Stimulated activated CD8-positive, alpha-beta memory T cell treated with anti-CD3 and anti-CD28 coated beads, Interleukin-15, amount 100 ng/mL, for 1 hour (primary cell): ENCODE results near the gene TIMM17B.
"Not testable (repeated sequence)": the region's sequence is repeated elsewhere in the genome, so short reads cannot be mapped to it uniquely, and the experiment has no call there.

ENCODE experiments used
- DNase-seq: peaks from one replicate; pipeline ENCODE4 v3.0.0-alpha.2; 2020; ENCODE audit warnings: low read depth

Gene TIMM17B

DNA sequence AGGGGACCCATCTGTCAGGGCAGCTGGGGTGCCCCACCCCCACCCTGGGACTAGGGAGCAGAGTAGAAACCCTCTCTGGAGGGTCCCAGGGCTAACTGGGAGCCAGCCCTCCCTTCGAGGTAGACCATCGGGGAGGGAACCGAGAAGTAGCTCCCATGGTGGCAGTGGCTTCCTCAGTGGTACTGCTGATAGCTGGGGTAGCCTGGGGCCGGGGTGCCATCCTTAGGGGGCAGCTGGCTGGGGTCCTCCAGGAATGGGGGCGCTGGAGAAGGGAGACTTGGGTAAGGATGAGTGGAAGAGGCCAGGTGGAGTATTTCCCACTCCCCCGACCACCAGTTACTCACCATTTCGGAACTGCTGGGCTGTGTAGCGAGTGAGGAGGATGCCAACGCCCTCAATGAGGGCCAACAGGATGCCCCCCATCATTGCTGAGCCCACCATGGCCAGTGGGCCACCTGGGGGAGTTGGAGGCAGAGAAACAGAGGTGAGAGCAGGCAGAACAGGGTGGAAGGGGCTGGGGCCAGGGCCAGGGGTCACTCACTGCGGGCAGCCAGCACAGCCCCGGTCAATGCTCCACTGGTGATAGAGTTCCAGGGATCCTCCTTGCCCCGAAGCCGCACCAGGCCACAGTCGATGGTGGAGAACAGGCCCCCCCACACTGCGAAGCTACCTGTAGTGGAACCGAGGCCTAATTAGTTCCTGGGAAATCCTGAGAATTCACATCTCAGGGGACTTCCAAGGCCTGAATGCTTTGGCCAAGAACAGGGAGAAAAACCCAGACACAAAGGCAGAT is 3.8 kb downstream of the TIMM17B start:
- no peak for DNase-seq

DNA sequence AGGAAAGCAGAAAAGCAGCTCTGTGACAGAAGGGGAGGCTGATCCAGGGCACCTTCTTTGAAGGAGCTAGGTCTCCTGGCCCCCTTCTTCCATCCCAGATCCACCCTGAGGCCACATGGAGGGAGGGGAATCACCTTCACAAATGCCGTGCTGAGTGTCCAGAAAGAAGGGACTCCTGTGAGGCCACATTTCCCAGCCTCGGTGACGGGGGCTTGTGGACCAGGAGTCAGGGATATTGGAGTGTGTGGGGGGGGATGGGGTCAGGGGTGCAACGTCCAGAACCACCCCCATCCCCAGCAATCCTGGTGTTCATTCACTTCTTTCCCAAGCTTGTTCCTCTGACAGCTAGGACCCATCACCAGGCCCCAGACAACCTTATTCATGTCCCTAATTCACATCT is 4.7 kb downstream of the TIMM17B start:
- DNase-seq: no peak

DNA sequence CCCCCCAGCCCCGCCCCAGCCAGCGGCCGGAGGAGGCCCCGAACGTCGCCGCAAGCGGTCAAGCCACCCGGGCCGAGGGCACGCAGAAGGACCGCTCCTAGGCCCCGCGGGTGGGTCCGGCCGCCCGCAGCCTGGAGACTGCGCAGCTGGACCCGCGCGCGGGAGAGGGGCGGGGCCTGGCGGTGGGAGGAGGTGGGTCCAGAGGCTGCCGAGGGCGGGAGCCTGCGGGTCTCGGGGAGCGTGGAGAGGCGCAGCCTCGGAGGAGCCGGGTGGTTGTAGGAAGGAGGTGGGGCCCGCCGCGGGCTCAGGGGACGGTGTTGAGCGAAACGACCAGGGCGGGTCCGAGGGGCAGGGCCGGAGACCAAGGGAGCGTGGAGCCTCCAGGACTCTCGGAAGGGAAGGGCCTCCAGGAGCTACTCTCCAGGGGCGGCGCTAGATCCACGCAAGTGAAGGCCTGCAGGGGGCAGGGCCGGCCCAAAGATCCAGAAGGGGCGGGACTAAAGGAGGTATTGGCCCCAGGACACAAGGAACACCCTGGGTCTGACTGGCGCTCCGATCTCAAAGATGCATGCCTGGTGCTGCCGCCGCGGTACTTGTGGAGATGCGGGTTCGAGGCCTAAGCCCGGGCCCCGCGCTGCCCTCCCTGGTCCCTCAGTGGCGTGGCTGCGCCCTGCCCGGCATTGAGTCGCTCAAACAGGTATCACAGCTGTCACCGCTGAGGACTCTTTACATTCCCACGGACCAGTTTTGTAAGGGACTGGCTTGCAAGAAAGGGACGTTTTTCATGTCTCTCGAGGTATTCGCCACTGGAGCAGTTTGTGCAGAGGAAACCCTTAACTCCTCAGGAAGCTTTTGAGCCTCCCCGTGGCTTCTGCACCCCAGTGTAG is 5.9 kb downstream of the TIMM17B start:
- DNase-seq: peak; percentile 40

DNA sequence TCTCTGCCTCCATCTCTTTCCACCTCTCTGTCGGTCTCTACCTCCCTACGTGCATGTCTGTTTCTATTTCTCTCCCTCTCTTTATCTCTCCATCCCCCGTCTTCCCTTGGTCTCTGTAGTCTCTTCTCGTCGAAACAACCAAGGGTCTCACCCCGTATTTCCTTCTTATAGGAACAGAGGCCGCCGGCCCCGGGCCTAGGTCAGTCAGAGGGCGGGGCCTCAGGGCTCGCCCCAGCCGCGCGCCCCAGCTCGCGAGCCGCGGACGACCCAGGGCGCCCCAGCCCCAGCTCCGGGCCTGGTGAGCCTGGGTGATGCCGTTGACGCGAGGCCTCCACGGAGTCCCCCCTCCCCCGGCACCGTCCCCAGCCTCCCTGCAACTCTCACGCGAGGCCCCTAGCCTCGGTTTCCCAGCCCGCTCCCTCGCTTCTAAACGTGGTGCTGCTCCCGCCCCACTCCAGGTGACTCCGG is 6.6 kb downstream of the TIMM17B start:
- DNase-seq: no peak

DNA sequence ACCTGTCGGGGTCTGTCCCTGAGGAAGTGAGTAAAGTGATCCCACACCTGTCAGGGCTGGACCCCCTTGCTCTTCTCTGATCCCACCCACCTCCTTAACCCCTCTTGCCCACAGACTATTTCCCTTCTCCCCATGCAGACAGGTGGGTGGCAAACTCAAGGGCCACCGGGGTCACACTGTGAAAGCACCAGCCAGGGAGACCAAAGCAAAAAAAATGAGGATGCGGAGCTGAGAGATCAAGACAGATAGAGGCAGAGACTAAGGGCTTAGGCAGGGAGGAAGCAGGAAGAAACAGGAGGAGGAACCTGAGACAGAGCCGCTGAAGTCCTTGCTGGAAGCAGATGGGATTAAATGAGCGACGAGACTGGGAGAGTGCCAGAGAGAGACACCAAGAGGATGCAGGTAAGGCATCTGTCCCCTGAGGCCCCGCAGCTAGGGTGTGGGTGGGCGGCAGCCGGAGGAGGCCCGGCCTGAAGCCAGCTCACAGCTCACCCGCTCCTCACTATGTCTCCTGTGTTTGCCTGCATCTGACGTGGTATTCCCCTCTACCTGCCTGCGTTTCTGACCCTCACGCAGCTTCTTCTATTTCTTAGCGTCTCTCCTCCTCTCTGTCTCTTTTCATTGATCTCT is 7.2 kb downstream of the TIMM17B start:
- no peak for DNase-seq

DNA sequence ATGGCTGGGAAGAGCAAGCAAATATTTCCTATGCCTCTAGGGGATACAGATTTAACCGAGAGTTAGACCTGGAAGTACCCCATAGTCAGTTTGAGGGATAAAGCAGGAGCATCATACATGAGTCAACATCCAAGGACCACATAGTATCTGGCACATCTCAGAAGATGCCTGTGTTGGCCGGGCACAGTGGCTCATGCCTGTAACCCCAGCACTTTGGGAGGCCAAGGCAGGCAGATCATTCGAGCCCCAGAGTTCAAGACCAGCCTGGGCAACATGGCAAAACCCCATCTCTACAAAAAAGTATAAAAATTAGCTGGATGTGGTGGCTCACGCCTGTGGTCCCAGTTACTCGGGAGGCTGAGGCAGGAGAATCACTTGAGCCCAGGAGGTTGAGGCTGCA is 11.0 kb downstream of the TIMM17B start:
- DNase-seq: not testable (repeated sequence)

DNA sequence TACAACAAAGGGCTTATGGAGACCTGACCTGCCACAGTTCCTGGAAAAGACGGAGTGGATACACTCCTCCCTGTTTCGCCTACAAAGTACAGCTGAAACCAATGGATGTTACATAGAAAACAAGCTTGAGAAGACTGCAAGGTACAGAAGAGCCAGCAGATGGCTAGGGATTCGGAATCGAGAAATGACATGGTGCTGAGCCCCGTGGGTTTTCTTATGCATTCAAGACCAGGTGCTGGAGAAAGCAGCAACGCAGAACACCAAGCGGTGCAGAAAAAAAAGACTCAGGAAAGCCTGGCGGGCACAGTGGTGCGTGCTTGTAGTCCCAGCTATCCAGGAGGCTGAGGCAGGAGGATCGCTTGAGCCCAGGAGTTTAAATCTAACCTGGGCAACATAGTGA is 13.8 kb downstream of the TIMM17B start:
- DNase-seq: no peak

DNA sequence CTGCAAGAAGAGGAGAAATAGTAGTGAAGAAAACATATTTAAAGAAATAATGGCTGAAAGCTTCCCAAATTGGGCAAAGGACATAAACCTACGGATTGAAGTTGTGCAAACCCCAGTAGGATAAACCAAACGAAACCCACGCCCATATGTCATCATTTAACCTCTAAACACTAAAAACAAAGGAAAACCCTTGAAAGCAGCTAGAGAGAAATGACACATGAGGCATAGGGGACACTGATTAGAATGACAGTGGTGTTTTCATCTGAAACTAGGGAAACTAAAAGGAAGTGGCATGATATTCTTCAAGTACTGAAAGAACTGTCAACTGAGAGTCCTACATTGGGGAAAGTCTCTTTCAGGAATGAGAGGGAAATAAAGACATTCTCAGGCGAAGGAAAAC is 20.6 kb downstream of the TIMM17B start:
- not testable (repeated sequence) for DNase-seq

DNA sequence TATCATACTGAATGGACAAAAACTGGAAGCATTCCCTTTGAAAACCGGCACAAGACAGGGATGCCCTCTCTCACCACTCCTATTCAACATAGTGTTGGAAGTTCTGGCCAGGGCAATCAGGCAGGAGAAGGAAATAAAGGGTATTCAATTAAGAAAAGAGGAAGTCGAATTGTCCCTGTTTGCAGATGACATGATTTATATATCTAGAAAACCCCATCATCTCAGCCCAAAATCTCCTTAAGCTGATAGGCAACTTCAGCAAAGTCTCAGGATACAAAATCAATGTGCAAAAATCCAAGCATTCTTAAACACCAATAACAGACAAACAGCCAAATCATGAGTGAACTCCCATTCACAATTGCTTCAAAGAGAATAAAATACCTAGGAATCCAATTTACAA is 25.6 kb downstream of the TIMM17B start:
- DNase-seq: not testable (repeated sequence)

DNA sequence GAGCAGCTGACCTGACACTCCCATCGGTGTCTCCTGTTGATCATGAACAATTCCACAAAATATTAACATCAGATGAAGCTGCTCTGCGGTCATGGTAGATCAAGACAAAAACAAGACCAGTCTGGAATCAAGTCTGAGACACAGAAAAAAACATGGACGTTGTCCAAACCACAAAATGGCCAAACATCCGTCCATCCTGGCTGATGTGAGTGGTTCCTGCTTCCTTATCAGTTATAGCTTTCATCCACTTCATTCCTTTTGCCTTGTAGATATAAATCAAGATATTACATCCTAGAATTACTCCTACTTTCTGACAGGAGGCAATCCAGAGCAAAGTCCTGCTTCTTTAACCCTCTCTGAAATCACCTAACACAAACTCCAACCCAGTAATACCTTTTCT is 33.4 kb downstream of the TIMM17B start:
- DNase-seq: no peak

DNA sequence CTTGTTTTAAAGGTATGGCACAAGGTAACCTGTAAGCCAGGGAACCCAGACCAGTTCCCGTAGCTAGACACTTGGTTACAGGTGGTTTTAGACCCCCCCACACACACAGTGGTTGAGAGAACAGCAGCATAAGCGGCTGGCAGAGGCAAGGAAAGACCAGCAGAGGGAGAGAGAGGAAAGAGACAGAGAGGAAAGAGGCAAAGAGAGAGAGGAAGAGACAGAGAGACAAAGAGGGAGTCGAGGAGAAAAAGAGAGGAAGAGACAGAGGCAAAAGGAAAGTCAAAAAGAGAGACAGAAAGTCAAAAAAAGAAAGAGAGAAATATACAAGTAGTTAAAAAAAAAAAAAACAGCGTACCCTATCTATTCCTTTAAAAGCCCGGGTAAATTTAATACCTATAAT is 42.7 kb downstream of the TIMM17B start:
- no peak for DNase-seq

DNA sequence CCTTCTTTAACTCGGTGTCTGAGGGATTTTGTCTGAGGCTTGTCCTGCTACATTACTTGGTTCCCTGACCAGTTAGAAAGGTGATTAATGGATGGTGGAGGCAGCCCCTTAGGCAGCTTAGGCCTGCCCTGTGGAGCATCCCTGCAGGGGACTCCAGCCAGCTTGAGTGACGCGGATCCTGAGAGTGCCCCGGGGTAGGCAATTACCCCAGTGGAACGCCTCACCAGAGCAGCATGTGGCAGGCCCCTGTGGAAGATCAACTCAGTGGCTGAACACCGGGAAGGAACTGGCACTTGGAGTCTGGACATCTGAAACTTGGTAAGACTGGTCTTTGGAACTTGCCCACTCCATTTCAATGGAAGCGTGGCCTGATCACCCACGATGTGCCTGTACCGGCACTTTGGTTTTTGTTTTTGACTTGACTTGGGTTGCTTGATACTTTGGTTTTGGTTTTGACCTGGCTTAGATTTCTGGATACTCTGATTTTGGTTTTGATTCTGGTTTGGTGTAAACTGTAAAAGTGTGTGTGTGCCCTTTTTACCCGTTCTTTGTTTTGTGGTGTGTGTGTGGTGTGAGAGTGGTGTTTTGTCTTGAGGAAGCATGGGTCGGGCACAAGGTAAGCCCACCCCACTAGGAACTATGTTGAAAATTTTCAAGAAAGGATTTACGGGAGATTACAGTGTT is 43.3 kb downstream of the TIMM17B start:
- DNase-seq: not testable (repeated sequence)

DNA sequence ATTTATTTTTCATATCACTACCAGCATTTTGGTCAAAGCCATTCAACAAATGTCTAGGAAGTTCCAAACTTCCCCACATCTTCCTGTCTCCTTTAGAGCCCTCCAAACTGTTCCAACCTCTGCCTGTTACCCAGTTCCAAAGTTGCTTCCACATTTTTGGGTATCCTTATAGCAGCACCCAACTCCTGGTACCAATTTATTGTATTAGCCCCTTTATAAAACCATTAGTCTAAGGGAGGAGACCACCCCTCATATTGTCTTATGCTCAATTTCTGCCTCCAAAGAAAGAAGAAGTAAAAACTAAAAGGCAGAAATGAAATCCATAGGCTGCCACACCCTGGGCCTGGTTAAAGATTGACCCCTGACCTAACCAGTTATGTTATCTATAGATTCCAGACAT is 44.1 kb downstream of the TIMM17B start:
- DNase-seq: not testable (repeated sequence)

DNA sequence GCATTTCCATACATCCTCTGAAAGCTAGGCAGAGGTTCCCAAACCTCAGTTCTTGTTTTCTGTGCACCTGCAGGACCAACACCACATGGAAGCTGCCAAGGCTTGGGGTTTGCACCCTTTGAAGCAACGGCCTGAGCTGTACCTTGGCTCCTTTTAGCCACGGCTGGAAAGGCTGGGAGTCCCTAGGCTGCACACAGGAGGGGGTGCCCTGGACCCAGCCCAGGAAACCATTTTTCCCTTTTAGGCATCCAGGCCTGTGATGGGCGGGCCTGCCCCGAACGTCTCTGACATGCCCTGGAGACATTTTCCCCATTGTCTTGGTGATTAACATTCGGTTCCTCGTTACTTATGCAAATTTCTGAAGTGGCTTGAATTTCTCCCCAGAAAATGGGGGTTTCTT is 44.7 kb downstream of the TIMM17B start:
- no peak for DNase-seq

DNA sequence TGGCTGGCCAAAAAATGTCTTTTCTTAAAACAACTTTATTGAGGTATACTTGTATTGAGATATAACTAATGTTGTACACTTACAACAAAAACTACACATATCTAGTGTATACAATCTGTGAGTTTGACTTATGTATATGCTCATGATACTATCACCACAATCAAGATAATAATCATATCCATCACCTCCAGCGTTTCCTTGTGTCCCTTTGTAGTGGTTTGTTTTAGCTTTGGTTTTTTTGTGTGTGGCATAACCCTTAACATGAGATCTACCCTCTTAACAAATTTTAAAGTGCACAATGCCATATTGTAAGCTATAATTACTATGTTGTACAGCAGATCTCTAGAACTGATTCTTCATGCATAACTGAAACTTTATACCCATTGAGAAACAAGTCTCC is 48.7 kb downstream of the TIMM17B start:
- DNase-seq: no peak
